Ureter (tissue), 1 donor: Measurements from ENCODE around the gene ETF1. TPM values are rescaled to one million over a fixed set of nuclear protein-coding genes. Genes with fewer than 3 reads are reported as not detected.

Experiments used
- DNase-seq: peaks from one replicate; pipeline ENCODE4 v3.0.0-alpha.2; 2020; ENCODE audit warnings: low spot score
- total RNA-seq: library from RNA; stranded (reverse); gene quantifications from one replicate; pipeline ENCODE4 v1.2.4, GENCODE V29; 2023
- donor health status: DM: yes; HTN: yes; CAD: no.

The ETF1 gene
- total RNA-seq, 1 donor from 2014 or later: 112 TPM

GRCh38 chr5:138563340-138564118 is 20.5 kb upstream of the ETF1 start:
- DNase-seq: no peak

GRCh38 chr5:138560971-138561370 is 17.9 kb upstream of the ETF1 start:
- no peak for DNase-seq

GRCh38 chr5:138559937-138560336 is 16.9 kb upstream of the ETF1 start:
- peak; percentile 81 for DNase-seq

GRCh38 chr5:138557677-138558076 is 14.6 kb upstream of the ETF1 start:
- DNase-seq: no peak

GRCh38 chr5:138554143-138554542 is 11.1 kb upstream of the ETF1 start:
- DNase-seq: no peak

GRCh38 chr5:138553437-138554095 is 10.5 kb upstream of the ETF1 start:
- DNase-seq: no peak

- DNase-seq: no peak
These were observed 9.6 kb upstream of the ETF1 start for GRCh38 chr5:138552657-138553056.

- no peak for DNase-seq
These were observed 6.4 kb upstream of the ETF1 start for GRCh38 chr5:138549414-138549813.

- no peak for DNase-seq
These were observed 3.0 kb upstream of the ETF1 start for GRCh38 chr5:138545919-138546562.

GRCh38 chr5:138544181-138545134 is 1.4 kb upstream of the ETF1 start:
- no peak for DNase-seq

GRCh38 chr5:138543730-138544104 is 681 bp upstream of the ETF1 start:
- DNase-seq: no peak

- no peak for DNase-seq
These were observed 668 bp downstream of the ETF1 start for GRCh38 chr5:138542180-138542955.

GRCh38 chr5:138541511-138542179 is 1.4 kb downstream of the ETF1 start:
- DNase-seq: no peak

GRCh38 chr5:138539791-138540190 is 3.2 kb downstream of the ETF1 start:
- no peak for DNase-seq

GRCh38 chr5:138538943-138539627 is 4.0 kb downstream of the ETF1 start:
- no peak for DNase-seq

- no peak for DNase-seq
These were observed 6.2 kb downstream of the ETF1 start for GRCh38 chr5:138536665-138537315.

- DNase-seq: no peak
These were observed 6.8 kb downstream of the ETF1 start for GRCh38 chr5:138536215-138536614.

- no peak for DNase-seq
These were observed 8.8 kb downstream of the ETF1 start for GRCh38 chr5:138533973-138534941.
